ENCODE data around the gene CHIC1. TPM values are rescaled to one million over a fixed set of nuclear protein-coding genes. Genes with fewer than 3 reads are reported as not detected.
"Not testable (repeated sequence)": the region's sequence is repeated elsewhere in the genome, so short reads cannot be mapped to it uniquely, and the experiment has no call there.

CHIC1 gene
- total RNA-seq, 1 experiment from 2014 or later: 7.6 TPM

DNA sequence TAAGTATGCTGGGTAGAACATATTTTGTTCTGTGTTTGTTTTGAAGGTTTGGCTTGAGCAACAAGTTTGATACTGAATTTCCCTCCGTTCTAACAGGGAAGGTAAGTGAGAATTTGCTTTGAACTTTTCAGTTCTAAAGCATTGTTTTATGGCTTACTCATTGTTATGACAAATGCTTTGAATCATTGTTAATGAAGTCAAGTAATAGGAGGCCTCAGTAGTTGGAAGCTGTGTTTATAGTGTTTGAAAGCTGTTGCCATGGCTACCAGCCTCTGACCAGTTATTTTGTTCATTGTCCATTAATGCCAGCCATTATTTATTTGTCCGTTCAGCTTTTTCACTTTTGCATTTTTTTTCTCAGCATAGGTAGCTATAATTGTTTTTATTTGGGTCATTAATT, 14.4 kb downstream of the CHIC1 start:
- Histone ChIP-seq H3K36me3 (ENCODE audit: control insufficient read depth, insufficient read depth, low read length) (no peaks in the 10 kb centered on the region), H3K9me3 (no peaks in the 10 kb centered on the region), H3K27me3 (replicated peaks; ENCODE audit: control insufficient read depth, insufficient read depth, low read length) (no peaks in the 10 kb centered on the region), H3K4me1 (no peaks in the 10 kb centered on the region), H3K4me3 (ENCODE audit: low read depth, low read length) (no peak overlapping the region)
- H3K36me3 Mint-ChIP-seq (ENCODE audit: insufficient read depth, unreplicated experiment): no peaks in the 10 kb centered on the region
- ChIA-PET CTCF (no interaction called here), POLR2A (no interaction called here)
- no peak overlapping the region for H3K27ac Mint-ChIP-seq (ENCODE audit: unreplicated experiment)
- TF ChIP-seq, protein P1, sequence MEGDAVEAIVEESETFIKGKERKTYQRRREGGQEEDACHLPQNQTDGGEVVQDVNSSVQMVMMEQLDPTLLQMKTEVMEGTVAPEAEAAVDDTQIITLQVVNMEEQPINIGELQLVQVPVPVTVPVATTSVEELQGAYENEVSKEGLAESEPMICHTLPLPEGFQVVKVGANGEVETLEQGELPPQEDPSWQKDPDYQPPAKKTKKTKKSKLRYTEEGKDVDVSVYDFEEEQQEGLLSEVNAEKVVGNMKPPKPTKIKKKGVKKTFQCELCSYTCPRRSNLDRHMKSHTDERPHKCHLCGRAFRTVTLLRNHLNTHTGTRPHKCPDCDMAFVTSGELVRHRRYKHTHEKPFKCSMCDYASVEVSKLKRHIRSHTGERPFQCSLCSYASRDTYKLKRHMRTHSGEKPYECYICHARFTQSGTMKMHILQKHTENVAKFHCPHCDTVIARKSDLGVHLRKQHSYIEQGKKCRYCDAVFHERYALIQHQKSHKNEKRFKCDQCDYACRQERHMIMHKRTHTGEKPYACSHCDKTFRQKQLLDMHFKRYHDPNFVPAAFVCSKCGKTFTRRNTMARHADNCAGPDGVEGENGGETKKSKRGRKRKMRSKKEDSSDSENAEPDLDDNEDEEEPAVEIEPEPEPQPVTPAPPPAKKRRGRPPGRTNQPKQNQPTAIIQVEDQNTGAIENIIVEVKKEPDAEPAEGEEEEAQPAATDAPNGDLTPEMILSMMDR (IDR thresholded peaks at IDR 0.05; ENCODE audit: insufficient read depth in 1 of 2, low read depth in 1 of 2, low read length in 1 of 2, severe bottlenecking in 1 of 2, unreplicated experiment in 1 of 2): no peak
- no peak for DNase-seq
- H3K4me1 Mint-ChIP-seq (ENCODE audit: low read depth, unreplicated experiment): no peaks in the 10 kb centered on the region
- BruUV-seq (replicated peaks): no TSS peak
- no peaks in the 10 kb centered on the region for H3K27me3 Mint-ChIP-seq (ENCODE audit: insufficient read depth, unreplicated experiment)
- no peaks in the 10 kb centered on the region for H3K9me3 Mint-ChIP-seq (ENCODE audit: unreplicated experiment)
- intact Hi-C loops (cut with micrococcal nuclease; ENCODE audit: unreplicated experiment): no loop called here
- H3K4me3 Mint-ChIP-seq (ENCODE audit: unreplicated experiment): no peak overlapping the region

DNA sequence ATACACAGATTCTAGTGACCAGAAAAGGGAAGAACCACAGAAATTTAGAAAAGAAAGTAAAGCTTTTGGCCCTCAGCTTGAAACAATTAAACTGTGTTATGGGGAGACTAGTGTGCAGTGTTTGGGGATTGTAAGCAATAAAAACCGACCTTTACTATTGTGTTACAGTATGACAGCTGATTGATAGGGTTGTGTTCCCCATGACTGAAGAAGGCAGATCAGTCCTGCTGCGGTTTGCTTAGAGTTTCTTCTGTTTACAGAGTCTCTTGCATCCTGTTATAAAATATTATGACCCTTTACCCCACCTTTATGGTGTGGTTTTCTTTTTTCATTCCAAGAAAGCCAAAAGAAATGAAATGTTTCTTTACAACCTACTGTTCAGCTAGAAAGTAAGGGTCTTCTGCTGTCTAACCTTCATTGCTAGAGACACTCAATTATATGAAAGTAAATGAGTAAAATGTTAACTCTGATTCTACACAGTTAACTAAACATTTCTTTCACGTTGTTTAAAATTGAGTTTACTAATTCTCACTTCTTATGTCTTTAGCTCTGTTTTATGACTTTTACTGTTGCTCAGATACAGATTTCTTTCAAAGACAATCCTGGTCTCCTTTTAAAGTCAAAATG, 18.1 kb downstream of the CHIC1 start:
- Histone ChIP-seq H3K27me3 (replicated peaks; ENCODE audit: control insufficient read depth, insufficient read depth, low read length) (no peaks in the 10 kb centered on the region), H3K9me3 (no peaks in the 10 kb centered on the region), H3K36me3 (ENCODE audit: control insufficient read depth, insufficient read depth, low read length) (no peaks in the 10 kb centered on the region), H3K4me1 (no peaks in the 10 kb centered on the region), H3K4me3 (ENCODE audit: low read depth, low read length) (no peak overlapping the region)
- H3K4me3 Mint-ChIP-seq (ENCODE audit: unreplicated experiment): no peak overlapping the region
- TF ChIP-seq, protein P1 (IDR thresholded peaks at IDR 0.05; ENCODE audit: insufficient read depth in 1 of 2, low read depth in 1 of 2, low read length in 1 of 2, severe bottlenecking in 1 of 2, unreplicated experiment in 1 of 2): no peak
- no peaks in the 10 kb centered on the region for H3K36me3 Mint-ChIP-seq (ENCODE audit: insufficient read depth, unreplicated experiment)
- intact Hi-C loops (cut with micrococcal nuclease; ENCODE audit: unreplicated experiment): loop anchor here (2.0 kb wide), 1 partner anchor 18 kb away; the partner anchor contains the start of gene CHIC1
- ChIA-PET POLR2A (no interaction called here), CTCF (no interaction called here)
- peak in 1 of 2 experiments; percentile 0 for DNase-seq
- no peaks in the 10 kb centered on the region for H3K4me1 Mint-ChIP-seq (ENCODE audit: low read depth, unreplicated experiment)
- no peaks in the 10 kb centered on the region for H3K9me3 Mint-ChIP-seq (ENCODE audit: unreplicated experiment)
- H3K27ac Mint-ChIP-seq (ENCODE audit: unreplicated experiment): no peak overlapping the region
- no peaks in the 10 kb centered on the region for H3K27me3 Mint-ChIP-seq (ENCODE audit: insufficient read depth, unreplicated experiment)
- BruUV-seq (replicated peaks): no TSS peak

DNA sequence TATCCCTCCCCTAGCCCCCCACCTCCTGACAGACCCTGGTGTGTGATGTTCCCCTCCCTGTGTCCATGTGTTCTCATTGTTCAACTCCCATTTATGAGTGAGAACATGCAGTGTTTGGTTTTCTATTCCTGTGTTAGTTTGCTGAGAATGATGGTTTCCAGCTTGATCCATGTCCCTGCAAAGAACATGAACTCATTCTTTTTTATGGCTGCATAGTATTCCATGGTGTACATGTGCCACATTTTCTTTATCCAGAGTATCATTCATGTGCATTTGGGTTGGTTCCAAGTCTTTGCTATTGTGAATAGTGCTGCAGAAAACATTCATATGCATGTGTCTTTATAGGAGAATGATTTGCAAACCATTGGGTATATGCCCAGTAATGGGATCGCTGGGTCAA, 34.8 kb downstream of the CHIC1 start:
- POLR2A ChIA-PET; H3K4me1 Mint-ChIP-seq (ENCODE audit: low read depth, unreplicated experiment); H3K9me3 Mint-ChIP-seq (ENCODE audit: unreplicated experiment); H3K27me3 ChIP-seq (replicated peaks; ENCODE audit: control insufficient read depth, insufficient read depth, low read length); intact Hi-C loops (cut with micrococcal nuclease; ENCODE audit: unreplicated experiment); H3K4me1 ChIP-seq; H3K4me3 ChIP-seq (ENCODE audit: low read depth, low read length); BruUV-seq (replicated peaks); H3K27me3 Mint-ChIP-seq (ENCODE audit: insufficient read depth, unreplicated experiment); H3K4me3 Mint-ChIP-seq (ENCODE audit: unreplicated experiment); DNase-seq; H3K27ac Mint-ChIP-seq (ENCODE audit: unreplicated experiment); H3K36me3 ChIP-seq (ENCODE audit: control insufficient read depth, insufficient read depth, low read length); H3K9me3 ChIP-seq; CTCF ChIA-PET; H3K36me3 Mint-ChIP-seq (ENCODE audit: insufficient read depth, unreplicated experiment): not testable (repeated sequence)

DNA sequence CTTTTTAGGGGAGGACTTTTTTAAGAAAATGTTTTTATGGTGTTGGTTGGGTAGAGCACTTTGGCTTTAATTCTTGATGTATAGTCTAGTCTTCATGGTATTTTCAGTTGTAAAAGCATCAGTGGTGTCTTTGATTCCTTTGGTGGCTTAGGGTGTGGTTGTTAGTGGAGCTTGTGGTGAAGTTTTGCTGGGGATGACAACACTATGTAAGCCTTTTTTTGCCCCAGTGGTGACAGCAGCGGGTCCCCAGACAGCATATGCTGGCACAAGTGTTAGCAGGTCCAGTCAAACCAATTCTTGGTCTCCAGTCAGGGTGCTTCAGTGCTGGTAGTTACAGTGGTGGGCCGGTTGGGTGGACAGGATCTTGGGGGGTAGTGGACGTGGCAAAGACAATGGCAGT, 52.0 kb downstream of the CHIC1 start:
- H3K4me1 Mint-ChIP-seq (ENCODE audit: low read depth, unreplicated experiment): no peaks in the 10 kb centered on the region
- Histone ChIP-seq H3K27me3 (replicated peaks; ENCODE audit: control insufficient read depth, insufficient read depth, low read length) (no peaks in the 10 kb centered on the region), H3K9me3 (no peaks in the 10 kb centered on the region), H3K4me3 (ENCODE audit: low read depth, low read length) (no peak overlapping the region), H3K36me3 (ENCODE audit: control insufficient read depth, insufficient read depth, low read length) (no peaks in the 10 kb centered on the region), H3K4me1 (no peaks in the 10 kb centered on the region)
- no peaks in the 10 kb centered on the region for H3K9me3 Mint-ChIP-seq (ENCODE audit: unreplicated experiment)
- no TSS peak for BruUV-seq (replicated peaks)
- H3K27me3 Mint-ChIP-seq (ENCODE audit: insufficient read depth, unreplicated experiment): no peaks in the 10 kb centered on the region
- CTCF ChIA-PET: no interaction called here
- POLR2A ChIA-PET: no interaction called here
- peaks cover 6% of the 10 kb centered on the region for H3K36me3 Mint-ChIP-seq (ENCODE audit: insufficient read depth, unreplicated experiment)
- DNase-seq: no peak
- H3K27ac Mint-ChIP-seq (ENCODE audit: unreplicated experiment): no peak overlapping the region
- H3K4me3 Mint-ChIP-seq (ENCODE audit: unreplicated experiment): no peak overlapping the region
- TF ChIP-seq, protein P1 (IDR thresholded peaks at IDR 0.05; ENCODE audit: insufficient read depth in 1 of 2, low read depth in 1 of 2, low read length in 1 of 2, severe bottlenecking in 1 of 2, unreplicated experiment in 1 of 2): no peak
- intact Hi-C loops (cut with micrococcal nuclease; ENCODE audit: unreplicated experiment): no loop called here

DNA sequence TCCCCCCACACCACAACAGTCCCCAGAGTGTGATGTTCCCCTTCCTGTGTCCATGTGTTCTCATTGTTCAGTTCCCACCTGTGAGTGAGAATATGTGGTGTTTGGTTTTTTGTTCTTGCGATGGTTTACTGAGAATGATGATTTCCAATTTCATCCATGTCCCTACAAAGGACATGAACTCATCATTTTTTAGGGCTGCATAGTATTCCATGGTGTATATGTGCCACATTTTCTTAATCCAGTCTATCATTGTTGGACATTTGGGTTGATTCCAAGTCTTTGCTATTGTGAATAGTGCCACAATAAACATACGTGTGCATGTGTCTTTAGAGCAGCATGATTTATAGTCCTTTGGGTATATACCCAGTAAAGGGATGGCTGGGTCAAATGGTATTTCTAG, 78.7 kb downstream of the CHIC1 start:
- H3K27me3 Mint-ChIP-seq (ENCODE audit: insufficient read depth, unreplicated experiment); H3K36me3 ChIP-seq (ENCODE audit: control insufficient read depth, insufficient read depth, low read length); H3K36me3 Mint-ChIP-seq (ENCODE audit: insufficient read depth, unreplicated experiment); H3K4me3 Mint-ChIP-seq (ENCODE audit: unreplicated experiment); intact Hi-C loops (cut with micrococcal nuclease; ENCODE audit: unreplicated experiment); POLR2A ChIA-PET; H3K4me3 ChIP-seq (ENCODE audit: low read depth, low read length); H3K9me3 ChIP-seq; H3K27me3 ChIP-seq (replicated peaks; ENCODE audit: control insufficient read depth, insufficient read depth, low read length); H3K27ac Mint-ChIP-seq (ENCODE audit: unreplicated experiment); H3K4me1 Mint-ChIP-seq (ENCODE audit: low read depth, unreplicated experiment); CTCF ChIA-PET; BruUV-seq (replicated peaks); DNase-seq; H3K4me1 ChIP-seq: not testable (repeated sequence)
- H3K9me3 Mint-ChIP-seq (ENCODE audit: unreplicated experiment): peaks cover 12% of the 10 kb centered on the region
